ENCODE results near the gene PICK1. TPM values are rescaled to one million over a fixed set of nuclear protein-coding genes. Genes with fewer than 3 reads are reported as not detected.

The PICK1 gene
- total and polyA plus RNA-seq, 2 of the 13 experiments (the other 11 are each of a cell fraction or from before 2014, with no cell fraction given): 19.3 to 25.3 TPM

- TF ChIP-seq PRDM10 (CRISPR knock-in tag; IDR thresholded peaks at IDR 0.05; ENCODE audit: low read depth): no peak
- TF ChIP-seq PAX8 (CRISPR knock-in tag; IDR thresholded peaks at IDR 0.05; ENCODE audit: borderline replicate concordance): no peak
- TF ChIP-seq MNT (IDR thresholded peaks at IDR 0.05): peak; percentile 33; the same call in 1 of the 2 replicates
- no peak for TF ChIP-seq ZIK1 (CRISPR knock-in tag; IDR thresholded peaks at IDR 0.05; ENCODE audit: borderline replicate concordance, low read depth)
- TF ChIP-seq SALL2 (CRISPR knock-in tag; IDR thresholded peaks at IDR 0.05): no peak
- no peak for TF ChIP-seq ZNF556 (CRISPR knock-in tag; IDR thresholded peaks at IDR 0.05; ENCODE audit: borderline replicate concordance)
- no peak for TF ChIP-seq ZNF782 (CRISPR knock-in tag; IDR thresholded peaks at IDR 0.05; ENCODE audit: borderline replicate concordance)
- no peak for TF ChIP-seq ZSCAN12 (CRISPR knock-in tag; IDR thresholded peaks at IDR 0.05)
- TF ChIP-seq, protein P1, sequence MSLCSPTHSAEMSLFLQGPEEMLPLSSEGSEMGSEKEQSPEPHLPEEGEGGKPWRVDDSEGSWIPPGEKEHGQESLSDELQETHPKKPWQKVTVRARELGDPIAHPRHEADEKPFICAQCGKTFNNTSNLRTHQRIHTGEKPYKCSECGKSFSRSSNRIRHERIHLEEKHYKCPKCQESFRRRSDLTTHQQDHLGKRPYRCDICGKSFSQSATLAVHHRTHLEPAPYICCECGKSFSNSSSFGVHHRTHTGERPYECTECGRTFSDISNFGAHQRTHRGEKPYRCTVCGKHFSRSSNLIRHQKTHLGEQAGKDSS (CRISPR knock-in tag; IDR thresholded peaks at IDR 0.05; ENCODE audit: borderline replicate concordance, low read depth): no peak
- no peak; the same call in 1 of the 2 replicates for TF ChIP-seq CBX5 (CRISPR knock-in tag; IDR thresholded peaks at IDR 0.05; ENCODE audit: borderline replicate concordance)
- peak; percentile 79 for TF ChIP-seq ZNF644 (CRISPR knock-in tag; IDR thresholded peaks at IDR 0.05; ENCODE audit: low read depth)
- TF ChIP-seq ZNF292 (CRISPR knock-in tag; IDR thresholded peaks at IDR 0.05; ENCODE audit: borderline replicate concordance, low read depth): no peak
- no peak for TF ChIP-seq ZNF101 (CRISPR knock-in tag; IDR thresholded peaks at IDR 0.05; ENCODE audit: borderline replicate concordance, low read depth)
- 0 out of 2 replicates have a peak, but pooled peaks have one; percentile 22 for TF ChIP-seq RERE (CRISPR knock-in tag; IDR thresholded peaks at IDR 0.05; ENCODE audit: low read depth)
- no peak for TF ChIP-seq ONECUT2 (CRISPR knock-in tag; IDR thresholded peaks at IDR 0.05)
- TF ChIP-seq RBFOX2 (IDR thresholded peaks at IDR 0.05; ENCODE audit: low read depth, low read length): no peak
- peak; percentile 21 for TF ChIP-seq TBL1XR1 (IDR thresholded peaks at IDR 0.05; ENCODE audit: borderline replicate concordance, low read length, partially characterized antibody)
These were observed 50.7 kb downstream of the PICK1 start (continued) for GRCh38 chr22:38107692-38108515.

Measured in HepG2 (cell line).